SK-N-SH treated with all-trans-retinoic acid at 6 μM for 48 hours (cell line): ENCODE measurements around the gene COA5.

Experiments used
- BACH2 ChIP-seq: fragments of 250-450 bp; sonication (Bioruptor Pico); IDR thresholded peaks from 2 replicates; pipeline ENCODE4 v1.9.0; 2021; ENCODE audit warnings: mild to moderate bottlenecking, borderline replicate concordance
- CREB5 ChIP-seq: fragments of 250-450 bp; sonication (Bioruptor Pico); IDR thresholded peaks from 2 replicates; pipeline ENCODE4 v1.5.1; 2020; ENCODE audit warnings: low read depth, mild to moderate bottlenecking, moderate library complexity
- CSDC2 ChIP-seq: fragments of 250-450 bp; sonication (Bioruptor Pico); IDR thresholded peaks from 2 replicates; pipeline ENCODE4 v1.5.0; 2020; ENCODE audit warnings: mild to moderate bottlenecking, moderate library complexity
- CSRNP3 ChIP-seq: fragments of 250-450 bp; sonication (Bioruptor Pico); IDR thresholded peaks from 2 replicates; pipeline ENCODE4 v1.5.1; 2021; ENCODE audit warnings: mild to moderate bottlenecking, moderate library complexity
- GLIS3 ChIP-seq: fragments of 250-450 bp; sonication (Bioruptor Pico); IDR thresholded peaks from 2 replicates; pipeline ENCODE4 v1.5.0; 2020; ENCODE audit warnings: mild to moderate bottlenecking, moderate library complexity
- ISL1 ChIP-seq: fragments of 250-450 bp; sonication (Bioruptor Pico); IDR thresholded peaks from 2 replicates; pipeline ENCODE4 v2.1.2; 2022; ENCODE audit warnings: mild to moderate bottlenecking, moderate library complexity
- PATZ1 ChIP-seq: fragments of 250-450 bp; sonication (Bioruptor Pico); IDR thresholded peaks from 2 replicates; pipeline ENCODE4 v1.8.0; 2020; ENCODE audit warnings: mild to moderate bottlenecking, moderate library complexity, borderline replicate concordance
- TCF4 ChIP-seq: fragments of 250-450 bp; sonication (Bioruptor Pico); IDR thresholded peaks from 2 replicates; pipeline ENCODE4 v1.8.0; 2021; ENCODE audit warnings: mild to moderate bottlenecking, moderate library complexity, borderline replicate concordance
- TOX ChIP-seq: fragments of 250-450 bp; sonication (Bioruptor Pico); IDR thresholded peaks from 2 replicates; pipeline ENCODE4 v1.8.0; 2021; ENCODE audit warnings: mild to moderate bottlenecking, moderate library complexity, borderline replicate concordance
- TSHZ2 ChIP-seq: fragments of 250-450 bp; sonication (Bioruptor Pico); IDR thresholded peaks from 2 replicates; pipeline ENCODE4 v1.5.0; 2020; ENCODE audit warnings: mild to moderate bottlenecking, moderate library complexity
- ZC3H10 ChIP-seq: fragments of 250-450 bp; sonication (Bioruptor Pico); IDR thresholded peaks from 2 replicates; pipeline ENCODE4 v1.5.1; 2021; ENCODE audit warnings: mild to moderate bottlenecking, moderate library complexity
- ZFP30 ChIP-seq: fragments of 450-650 bp; formaldehyde crosslinking; IDR thresholded peaks from 2 replicates; pipeline ENCODE4 v1.5.0; 2022; ENCODE audit warnings: mild to moderate bottlenecking, moderate library complexity
- ZNF8 ChIP-seq: fragments of 450-650 bp; formaldehyde crosslinking; IDR thresholded peaks from 2 replicates; pipeline ENCODE4 v1.5.0; 2020; ENCODE audit warnings: mild to moderate bottlenecking, moderate library complexity

- TF ChIP-seq CREB5 (no peak), ZFP30 (CRISPR knock-in tag) (no peak; the same call in 1 of the 2 replicates), TCF4 (CRISPR knock-in tag) (no peak), GLIS3 (CRISPR knock-in tag) (no peak), BACH2 (no peak), PATZ1 (CRISPR knock-in tag) (no peak), ZNF8 (CRISPR knock-in tag) (no peak), ZC3H10 (CRISPR knock-in tag) (no peak), ISL1 (CRISPR knock-in tag) (no peak), CSDC2 (CRISPR knock-in tag) (no peak), TSHZ2 (CRISPR knock-in tag) (no peak; the same call in 1 of the 2 replicates), TOX (CRISPR knock-in tag) (no peak), CSRNP3 (no peak)
These were observed at the start of gene COA5, which contains the start of gene UNC50 for GRCh38 chr2:98608116-98608961.
